Type B pancreatic cell (in vitro differentiated cells): ENCODE results near the gene FAM234B. TPM values are rescaled to one million over a fixed set of nuclear protein-coding genes. Genes with fewer than 3 reads are reported as not detected.
"Not testable (repeated sequence)": the region's sequence is repeated elsewhere in the genome, so short reads cannot be mapped to it uniquely, and the experiment has no call there.

Experiments
- DNase-seq: peaks from one replicate; pipeline ENCODE4 v3.0.0; 2021; ENCODE audit warnings: mixed read lengths; ENCODE audit not compliant: unreplicated experiment; ENCODE audit errors: extremely low spot score
- H3K27ac Mint-ChIP-seq: 2 replicates; pipeline ENCODE4 v1.8.0; 2021; ENCODE audit warnings: mild to moderate bottlenecking, mixed read lengths
- H3K27me3 Mint-ChIP-seq: 2 replicates; pipeline ENCODE4 v1.8.0; 2021; ENCODE audit warnings: mixed read lengths
- H3K36me3 Mint-ChIP-seq: 2 replicates; pipeline ENCODE4 v1.8.0; 2021; ENCODE audit warnings: mixed read lengths
- H3K4me1 Mint-ChIP-seq: one replicate; pipeline ENCODE4 v1.8.0; 2021; ENCODE audit warnings: mixed read lengths; ENCODE audit not compliant: unreplicated experiment
- H3K4me3 Mint-ChIP-seq: 2 replicates; pipeline ENCODE4 v1.8.0; 2021; ENCODE audit warnings: mild to moderate bottlenecking, mixed read lengths
- H3K9me3 Mint-ChIP-seq: 2 replicates; pipeline ENCODE4 v1.8.0; 2021; ENCODE audit warnings: mixed read lengths
- total RNA-seq: library from RNA; stranded (reverse); gene quantifications from 2 replicates; pipeline ENCODE4 v1.2.1, GENCODE V29; 2021; ENCODE audit warnings: low replicate concordance
- TF ChIP-seq, protein P1 (sequence below): fragments of 200-600 bp; sonication (generic); conservative IDR thresholded peaks from 2 replicates; pipeline ENCODE4 v1.5.0; 2021; ENCODE audit warnings: antibody characterized with exemption, mild to moderate bottlenecking

Gene FAM234B
- total RNA-seq, 1 donor from 2014 or later: 11.9 TPM

GRCh38 chr12:13079440-13079906, 35.3 kb downstream of the FAM234B start:
- Mint-ChIP-seq H3K4me3 (no peak overlapping the region), H3K4me1 (no peaks in the 10 kb centered on the region), H3K36me3 (peaks cover 57% of the 10 kb centered on the region), H3K27ac (no peak overlapping the region), H3K9me3 (no peaks in the 10 kb centered on the region), H3K27me3 (no peaks in the 10 kb centered on the region)
- DNase-seq: no peak
- TF ChIP-seq, protein P1, sequence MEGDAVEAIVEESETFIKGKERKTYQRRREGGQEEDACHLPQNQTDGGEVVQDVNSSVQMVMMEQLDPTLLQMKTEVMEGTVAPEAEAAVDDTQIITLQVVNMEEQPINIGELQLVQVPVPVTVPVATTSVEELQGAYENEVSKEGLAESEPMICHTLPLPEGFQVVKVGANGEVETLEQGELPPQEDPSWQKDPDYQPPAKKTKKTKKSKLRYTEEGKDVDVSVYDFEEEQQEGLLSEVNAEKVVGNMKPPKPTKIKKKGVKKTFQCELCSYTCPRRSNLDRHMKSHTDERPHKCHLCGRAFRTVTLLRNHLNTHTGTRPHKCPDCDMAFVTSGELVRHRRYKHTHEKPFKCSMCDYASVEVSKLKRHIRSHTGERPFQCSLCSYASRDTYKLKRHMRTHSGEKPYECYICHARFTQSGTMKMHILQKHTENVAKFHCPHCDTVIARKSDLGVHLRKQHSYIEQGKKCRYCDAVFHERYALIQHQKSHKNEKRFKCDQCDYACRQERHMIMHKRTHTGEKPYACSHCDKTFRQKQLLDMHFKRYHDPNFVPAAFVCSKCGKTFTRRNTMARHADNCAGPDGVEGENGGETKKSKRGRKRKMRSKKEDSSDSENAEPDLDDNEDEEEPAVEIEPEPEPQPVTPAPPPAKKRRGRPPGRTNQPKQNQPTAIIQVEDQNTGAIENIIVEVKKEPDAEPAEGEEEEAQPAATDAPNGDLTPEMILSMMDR: no peak

DNA sequence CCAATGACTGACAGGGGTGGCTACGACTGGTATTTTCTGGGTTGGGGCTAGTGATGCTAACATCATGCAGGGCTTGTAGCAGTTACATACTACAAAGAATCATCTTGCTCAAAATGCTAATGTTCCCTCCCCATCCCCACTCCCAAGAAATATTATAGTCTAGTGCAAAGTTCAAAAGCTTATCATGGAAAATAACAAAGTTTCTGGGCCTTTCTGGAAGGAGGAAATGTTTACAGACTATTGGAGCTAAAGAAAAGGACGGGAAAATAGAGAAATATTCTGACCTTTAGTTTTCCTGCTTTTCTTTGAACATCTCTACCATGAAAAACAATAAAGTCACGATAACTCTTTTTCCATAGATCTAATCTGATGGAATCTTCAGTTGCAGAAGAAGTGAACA, 36.1 kb downstream of the FAM234B start:
- no peak overlapping the region for H3K27ac Mint-ChIP-seq
- no peaks in the 10 kb centered on the region for H3K9me3 Mint-ChIP-seq
- no peak overlapping the region for H3K4me3 Mint-ChIP-seq
- DNase-seq: no peak
- no peaks in the 10 kb centered on the region for H3K27me3 Mint-ChIP-seq
- TF ChIP-seq, protein P1: no peak
- peaks cover 59% of the 10 kb centered on the region for H3K36me3 Mint-ChIP-seq
- H3K4me1 Mint-ChIP-seq: no peaks in the 10 kb centered on the region

DNA sequence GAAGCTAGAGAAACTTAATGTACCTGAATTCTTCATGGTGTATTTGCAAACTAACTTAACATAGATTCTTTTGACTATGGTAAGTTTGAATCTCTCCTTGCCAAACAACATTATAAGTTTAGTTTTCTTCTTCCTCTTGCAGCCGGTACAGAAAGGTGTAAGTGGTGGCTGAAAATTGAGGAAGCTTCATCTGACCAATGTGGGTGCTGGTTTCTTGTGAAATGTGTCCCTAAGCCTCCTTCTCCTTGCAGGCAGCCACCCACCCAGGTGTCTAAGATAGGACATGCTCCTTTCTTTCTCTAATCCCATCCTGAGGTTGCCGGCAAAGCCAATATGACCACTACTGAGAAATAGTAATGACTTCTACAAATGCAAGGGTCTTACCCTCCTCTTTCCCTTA, 38.7 kb downstream of the FAM234B start:
- H3K9me3 Mint-ChIP-seq: no peaks in the 10 kb centered on the region
- H3K36me3 Mint-ChIP-seq: peaks cover 57% of the 10 kb centered on the region
- H3K27ac Mint-ChIP-seq: no peak overlapping the region
- TF ChIP-seq, protein P1: no peak
- no peak for DNase-seq
- no peak overlapping the region for H3K4me3 Mint-ChIP-seq
- peaks cover 5% of the 10 kb centered on the region for H3K27me3 Mint-ChIP-seq
- H3K4me1 Mint-ChIP-seq: no peaks in the 10 kb centered on the region

DNA sequence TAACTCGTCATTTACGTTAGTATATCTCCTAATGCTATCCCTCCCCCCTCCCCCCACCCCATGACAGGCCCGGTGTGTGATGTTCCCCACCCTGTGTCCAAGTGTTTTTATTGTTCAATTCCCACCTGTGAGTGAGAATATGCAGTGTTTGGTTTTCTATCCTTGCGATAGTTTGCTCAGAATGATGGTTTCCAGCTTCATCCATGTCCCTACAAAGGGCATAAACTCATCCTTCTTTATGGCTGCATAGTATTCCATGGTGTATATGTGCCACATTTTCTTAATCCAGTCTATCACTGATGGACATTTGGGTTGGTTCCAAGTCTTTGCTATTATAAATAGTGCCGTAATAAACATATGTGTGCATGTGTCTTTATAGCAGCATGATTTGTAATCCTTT, 39.5 kb downstream of the FAM234B start:
- H3K27me3 Mint-ChIP-seq, DNase-seq, H3K4me1 Mint-ChIP-seq, H3K9me3 Mint-ChIP-seq, H3K27ac Mint-ChIP-seq, H3K4me3 Mint-ChIP-seq: not testable (repeated sequence)
- H3K36me3 Mint-ChIP-seq: peaks cover 57% of the 10 kb centered on the region

DNA sequence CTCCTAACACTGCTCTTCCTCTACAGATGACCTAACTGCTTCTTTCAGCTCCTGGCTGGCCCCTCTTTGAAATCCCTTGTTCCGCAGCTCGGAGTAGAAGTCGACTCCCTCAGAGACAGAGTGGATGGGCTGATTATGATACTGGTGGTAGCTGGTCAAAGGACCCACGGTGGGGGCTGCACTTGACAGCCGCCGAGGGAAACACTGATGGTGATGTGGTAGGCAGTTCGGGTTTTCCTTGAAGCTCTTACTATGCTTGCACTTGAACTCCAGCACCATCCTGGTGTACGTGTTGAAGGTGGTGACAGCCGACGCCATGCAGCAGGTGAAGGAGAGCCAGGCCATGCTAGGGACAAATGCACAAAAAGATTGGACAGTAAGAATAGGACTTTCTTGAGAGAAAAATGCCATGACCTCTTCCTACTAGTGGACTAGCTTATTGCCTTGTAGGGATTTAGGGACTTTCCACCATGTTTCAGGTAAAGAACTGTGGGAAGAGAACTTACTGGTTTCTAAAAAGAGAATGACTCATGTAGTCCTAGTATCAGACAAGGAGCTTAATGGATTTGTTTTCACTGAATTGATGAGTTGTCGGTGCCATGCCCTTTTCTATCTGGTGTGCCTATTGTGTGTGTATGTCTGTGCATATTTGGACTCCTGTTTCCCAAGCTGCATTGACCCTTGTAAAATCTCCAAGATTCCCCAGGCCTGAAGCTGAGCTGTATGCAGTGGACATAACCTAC, 40.9 kb downstream of the FAM234B start:
- no peaks in the 10 kb centered on the region for H3K9me3 Mint-ChIP-seq
- no peak overlapping the region for H3K4me3 Mint-ChIP-seq
- no peak for DNase-seq
- H3K27me3 Mint-ChIP-seq: peaks cover 5% of the 10 kb centered on the region
- no peaks in the 10 kb centered on the region for H3K4me1 Mint-ChIP-seq
- H3K27ac Mint-ChIP-seq: no peak overlapping the region
- TF ChIP-seq, protein P1: no peak
- peaks cover 52% of the 10 kb centered on the region for H3K36me3 Mint-ChIP-seq

DNA sequence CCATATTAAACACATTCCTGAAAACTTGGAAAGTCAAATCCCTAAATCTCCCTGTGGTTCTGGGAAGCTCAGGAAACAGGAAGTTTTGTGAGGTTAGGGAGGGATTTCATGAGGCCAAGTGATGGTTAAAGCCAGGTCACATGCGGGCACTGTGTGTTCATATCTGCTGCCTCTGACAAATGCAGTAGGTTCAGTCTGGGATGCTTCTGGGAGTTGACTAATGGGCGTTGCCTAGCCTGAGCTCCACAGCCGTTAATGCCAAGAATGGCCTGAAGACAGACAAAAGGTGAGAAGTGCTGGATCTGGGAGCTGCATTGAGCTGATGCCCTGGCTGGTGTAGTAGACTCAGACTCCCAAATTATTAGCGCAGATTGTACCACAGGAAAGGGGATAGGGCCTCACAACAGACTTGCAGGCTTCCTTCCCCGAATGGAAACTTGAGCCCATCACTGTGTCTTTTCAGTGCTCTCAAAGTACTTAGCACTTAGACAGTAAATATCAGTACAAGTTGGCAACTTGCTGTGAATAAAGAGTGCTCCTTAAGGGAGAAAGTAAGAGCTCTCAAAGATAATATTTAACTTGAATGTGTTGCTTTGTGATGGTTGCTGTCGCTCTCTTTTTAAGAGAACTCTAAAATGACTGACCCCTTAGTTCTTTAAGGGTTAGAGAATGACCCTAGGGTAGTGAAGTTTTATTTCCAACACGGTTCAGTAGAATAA, 41.9 kb downstream of the FAM234B start:
- Mint-ChIP-seq H3K27ac (no peak overlapping the region), H3K4me3 (no peak overlapping the region), H3K36me3 (peaks cover 42% of the 10 kb centered on the region), H3K9me3 (no peaks in the 10 kb centered on the region), H3K27me3 (peaks cover 6% of the 10 kb centered on the region), H3K4me1 (no peaks in the 10 kb centered on the region)
- DNase-seq: no peak
- TF ChIP-seq, protein P1: no peak
